ENCODE measurements around the gene HGFAC.

The HGFAC gene

GRCh38 chr4:3483471-3483921 lies 41.7 kb downstream of the HGFAC start:
- no peak for DNase-seq (ENCODE audit: low read depth)
- no peak overlapping the region for H3K4me3 ChIP-seq (ENCODE audit: control insufficient read depth, low read depth, low read length)

GRCh38 chr4:3484057-3484973 lies 42.5 kb downstream of the HGFAC start:
- no peak for DNase-seq (ENCODE audit: low read depth)
- H3K4me3 ChIP-seq (ENCODE audit: control insufficient read depth, low read depth, low read length) = no peak overlapping the region
- no peak for TF ChIP-seq CTCF (IDR thresholded peaks at IDR 0.05; ENCODE audit: control insufficient read depth, insufficient read depth, low read depth, low read length, missing control alignments)

More at GRCh38 chr4:3483471-3483921, 41.7 kb downstream of the HGFAC start:
- TF ChIP-seq CTCF (IDR thresholded peaks at IDR 0.05; ENCODE audit: control insufficient read depth, insufficient read depth, low read depth, low read length, missing control alignments) = no peak

- H3K4me3 ChIP-seq (ENCODE audit: control insufficient read depth, low read depth, low read length) = no peak overlapping the region
- TF ChIP-seq CTCF (IDR thresholded peaks at IDR 0.05; ENCODE audit: control insufficient read depth, insufficient read depth, low read depth, low read length, missing control alignments) = no peak
- DNase-seq (ENCODE audit: low read depth) = no peak
Measured at GRCh38 chr4:3485011-3485791, 43.4 kb downstream of the HGFAC start.

- no peak overlapping the region for H3K4me3 ChIP-seq (ENCODE audit: control insufficient read depth, low read depth, low read length)
- TF ChIP-seq CTCF (IDR thresholded peaks at IDR 0.05; ENCODE audit: control insufficient read depth, insufficient read depth, low read depth, low read length, missing control alignments) = no peak
- no peak for DNase-seq (ENCODE audit: low read depth)
Measured at GRCh38 chr4:3485886-3486540, 44.2 kb downstream of the HGFAC start.

- no peak for TF ChIP-seq CTCF (IDR thresholded peaks at IDR 0.05; ENCODE audit: control insufficient read depth, insufficient read depth, low read depth, low read length, missing control alignments)
- no peak for DNase-seq (ENCODE audit: low read depth)
- no peak overlapping the region for H3K4me3 ChIP-seq (ENCODE audit: control insufficient read depth, low read depth, low read length)
Measured at GRCh38 chr4:3486541-3487540, 45.1 kb downstream of the HGFAC start.
